CD4-positive, alpha-beta T cell treated with Interleukin-10 for 1 hour (primary cell): ENCODE measurements around the gene EMID1.
"Not testable (repeated sequence)": the region's sequence is repeated elsewhere in the genome, so short reads cannot be mapped to it uniquely, and the experiment has no call there.

Experiments
- DNase-seq: peaks from one replicate; pipeline ENCODE4 v3.0.0-alpha.2; 2020

The EMID1 gene

DNA sequence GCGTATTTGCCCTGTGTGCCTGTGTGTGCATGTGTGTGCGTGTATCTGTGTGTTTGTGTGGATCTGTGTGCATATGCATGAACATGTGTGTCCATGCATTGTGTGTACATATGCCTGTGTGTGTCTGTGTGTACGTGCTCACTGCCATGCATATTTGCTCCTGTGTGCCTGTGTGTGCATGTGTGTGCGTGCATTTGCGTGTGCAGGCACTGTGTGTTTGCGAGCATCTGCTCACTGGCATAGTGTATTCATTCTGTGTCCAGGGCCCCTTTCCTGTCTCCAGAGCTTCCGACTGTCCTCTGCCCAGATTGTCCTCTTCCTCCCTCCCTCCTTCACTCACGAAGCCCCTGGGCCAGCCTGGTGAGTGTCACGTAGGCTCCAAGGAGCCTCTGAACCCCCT is 5.8 kb downstream of the EMID1 start:
- no peak for DNase-seq

DNA sequence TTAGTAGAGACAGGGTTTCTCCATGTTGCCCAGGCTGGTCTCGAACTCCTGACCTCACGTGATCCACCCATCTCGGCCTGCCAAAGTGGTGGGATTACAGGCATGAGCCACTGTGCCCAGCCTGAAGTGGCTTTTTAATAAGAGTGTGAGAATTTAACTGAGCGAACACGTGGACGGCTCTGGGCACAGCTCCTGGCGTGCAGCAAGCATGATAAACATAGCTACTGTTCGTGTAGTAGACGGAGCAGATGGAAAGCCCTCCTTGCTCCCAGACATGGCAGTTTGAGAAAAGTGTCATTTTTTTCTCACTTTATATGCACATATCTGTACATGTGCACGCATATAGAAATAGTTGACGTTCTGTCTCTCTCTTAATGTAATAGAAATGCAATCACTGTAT is 7.0 kb downstream of the EMID1 start:
- no peak for DNase-seq

DNA sequence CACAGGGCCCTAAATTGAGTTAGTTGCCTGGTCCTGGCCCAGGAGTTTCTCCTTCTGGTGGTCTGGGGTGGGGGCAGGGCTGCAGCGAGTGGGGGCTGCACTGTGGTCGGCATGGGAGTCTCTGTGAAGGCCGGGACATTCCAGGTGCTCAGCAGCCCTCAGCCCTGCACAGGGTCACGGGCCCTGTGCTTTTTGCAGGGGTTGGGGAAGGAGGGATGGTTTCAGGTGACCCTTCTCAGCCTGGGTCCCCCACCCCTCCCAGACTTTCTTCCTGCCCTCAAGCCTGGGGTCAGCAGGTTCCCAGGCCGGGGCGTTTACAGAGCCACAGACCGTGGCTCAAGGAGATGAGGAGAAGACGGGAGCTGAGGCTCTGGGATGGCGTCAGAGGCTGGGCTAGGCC is 7.8 kb downstream of the EMID1 start:
- DNase-seq: no peak

GRCh38 chr22:29214232-29214631 is 8.5 kb downstream of the EMID1 start:
- DNase-seq: no peak

DNA sequence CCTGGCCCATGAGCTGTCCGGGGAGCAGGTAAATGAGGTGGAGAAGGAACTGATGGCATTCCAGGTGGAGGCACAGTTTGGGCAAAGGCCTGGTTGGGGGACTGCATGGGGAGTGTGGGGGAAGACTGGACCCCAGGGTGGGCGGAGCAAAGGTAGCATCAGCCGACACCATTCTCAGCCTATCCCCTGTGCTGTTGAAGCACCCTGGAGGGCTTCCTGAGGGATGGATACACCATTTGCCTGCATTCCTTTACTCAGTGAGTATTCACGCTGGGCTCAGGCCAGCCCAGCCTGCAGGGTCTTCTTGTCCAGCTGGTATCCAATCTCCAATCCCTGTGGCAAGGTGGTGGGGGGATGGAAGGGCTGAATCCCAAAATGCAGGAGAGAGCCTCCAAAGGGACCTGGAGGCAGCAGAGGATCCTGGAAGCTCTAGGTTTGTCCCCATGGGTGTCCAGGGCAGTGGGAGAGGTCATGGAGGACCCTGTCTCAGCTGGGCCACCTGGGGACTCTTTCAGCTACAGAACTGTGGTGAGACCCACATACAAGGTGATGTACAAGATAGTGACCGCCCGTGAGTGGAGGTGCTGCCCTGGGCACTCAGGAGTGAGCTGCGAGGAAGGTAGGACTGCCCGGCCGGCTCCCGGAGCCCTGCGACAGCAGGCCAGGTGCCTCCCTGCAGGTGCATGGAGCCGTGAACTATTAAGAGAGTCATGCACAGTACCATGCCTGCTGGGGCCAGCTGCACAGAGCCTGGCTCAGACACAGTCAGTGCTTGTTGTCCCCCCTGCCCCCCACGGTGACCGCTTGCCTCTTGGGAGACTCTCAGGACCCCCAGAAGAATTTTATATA is 9.5 kb downstream of the EMID1 start:
- DNase-seq: no peak

GRCh38 chr22:29216011-29216872 is 10.5 kb downstream of the EMID1 start:
- no peak for DNase-seq

GRCh38 chr22:29216873-29217666 is 11.4 kb downstream of the EMID1 start:
- no peak for DNase-seq

DNA sequence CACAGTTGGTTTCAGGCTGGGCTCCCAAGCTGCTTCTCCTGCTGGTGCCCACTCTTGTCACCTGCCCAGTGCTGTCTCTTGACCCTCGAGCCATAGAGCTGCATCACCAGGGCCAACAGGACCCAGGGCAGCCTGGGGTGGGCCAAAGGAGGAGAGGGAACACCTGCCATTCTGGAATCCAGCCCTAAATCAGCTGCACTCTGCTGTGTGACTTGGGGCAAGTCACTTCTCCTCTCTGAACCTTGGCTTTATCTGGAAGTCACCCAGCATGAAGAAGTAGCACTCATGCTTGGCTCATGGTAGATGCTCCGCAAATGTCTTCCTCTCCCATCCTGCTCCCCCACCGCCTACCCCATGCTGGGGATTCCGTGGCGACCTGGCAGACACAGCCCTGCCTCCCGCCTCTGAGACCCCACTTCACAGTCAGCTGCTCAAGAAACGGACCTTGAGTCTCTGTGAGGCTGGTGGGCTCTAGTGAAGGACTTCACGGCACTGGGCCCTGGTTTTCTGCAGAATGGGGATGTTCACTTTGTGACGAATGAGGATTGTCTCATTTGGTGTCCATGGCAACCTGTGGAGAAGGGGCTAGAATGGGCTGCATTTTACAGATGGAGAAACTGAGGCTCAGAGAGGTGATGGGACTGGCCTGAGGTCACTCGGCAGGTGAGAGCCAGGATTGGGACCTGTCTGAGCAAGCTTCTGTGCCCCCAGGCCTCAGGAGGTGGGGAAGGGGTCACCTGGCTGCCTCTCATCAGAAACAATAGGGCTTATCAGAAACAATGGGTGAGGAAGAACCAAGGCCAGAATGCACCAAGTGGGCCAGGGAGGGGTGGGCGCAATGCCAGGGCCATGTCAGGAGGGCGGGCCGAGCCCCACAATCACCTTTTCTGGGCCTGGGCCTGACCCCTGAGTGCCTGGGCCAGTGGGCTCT is 12.4 kb downstream of the EMID1 start:
- DNase-seq: no peak

DNA sequence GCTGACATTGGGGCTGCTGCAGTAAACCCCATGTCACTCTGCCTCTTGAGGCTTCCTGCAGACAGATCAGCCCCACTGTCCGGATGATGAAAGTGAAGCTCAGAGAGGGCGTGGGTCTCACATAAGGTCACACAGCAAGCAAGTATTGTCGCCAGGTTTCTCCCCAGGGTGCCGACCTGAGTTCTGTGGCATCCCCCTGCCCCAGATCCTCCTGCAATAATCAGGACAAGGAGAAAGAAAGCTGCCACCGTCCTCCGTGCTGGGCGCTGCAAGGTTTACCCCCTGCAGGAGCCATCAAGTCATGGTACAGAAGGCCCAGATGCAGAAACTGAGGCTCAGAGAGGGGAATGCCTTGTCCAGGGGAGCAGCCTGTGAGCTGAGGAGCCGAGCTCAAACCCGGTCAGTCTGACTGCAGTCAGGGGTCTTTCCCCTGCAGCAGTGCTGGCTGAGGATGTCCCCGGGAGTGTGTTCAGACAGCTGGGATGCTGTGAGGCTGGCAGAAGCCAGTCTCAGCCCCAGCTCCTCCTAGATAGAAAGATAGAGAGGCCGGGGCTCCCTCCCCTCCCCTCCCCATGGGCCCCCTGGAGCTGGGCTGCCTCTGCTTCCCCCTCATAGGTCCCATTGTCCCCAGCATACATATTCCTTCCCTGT is 13.2 kb downstream of the EMID1 start:
- no peak for DNase-seq

- not testable (repeated sequence) for DNase-seq
Observed at GRCh38 chr22:29219409-29219782, 13.7 kb downstream of the EMID1 start.

DNA sequence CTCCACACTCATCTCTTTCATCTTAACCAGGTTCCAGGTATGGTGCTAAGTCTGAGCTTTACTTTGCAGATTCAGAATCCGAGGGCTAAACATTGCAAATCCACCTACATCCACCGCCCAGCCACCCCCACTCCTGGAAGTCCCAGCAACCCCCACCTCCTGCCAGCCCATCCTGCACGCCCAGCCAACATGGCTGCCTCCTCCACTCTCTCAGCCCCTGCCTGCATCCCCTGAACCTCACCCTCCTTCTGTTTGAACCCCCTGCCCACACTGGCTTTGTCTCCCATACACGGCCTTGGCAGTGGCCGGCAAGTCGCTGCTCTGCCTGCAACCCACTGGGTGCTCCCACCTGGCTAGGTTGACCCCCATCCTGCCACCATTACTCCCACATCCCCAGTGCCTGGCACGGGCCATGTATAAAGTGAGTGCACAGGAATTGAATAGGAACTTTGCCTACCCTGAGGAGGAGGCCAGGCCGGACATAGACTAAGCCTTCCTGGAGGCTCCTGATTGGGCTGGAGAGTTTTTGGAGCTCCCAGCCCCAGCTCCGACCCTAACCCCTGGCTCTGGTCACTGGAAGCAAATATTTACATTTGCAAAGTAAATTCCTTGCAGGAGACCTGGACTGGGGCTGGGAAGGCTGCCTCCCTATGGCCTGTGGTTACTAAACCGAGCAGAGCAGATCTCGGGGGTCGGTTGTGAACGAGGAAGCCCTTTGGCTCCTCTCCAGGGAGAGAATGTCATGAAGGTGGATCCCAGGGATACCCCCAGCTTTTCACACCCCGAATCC is 14.4 kb downstream of the EMID1 start:
- DNase-seq: no peak

DNA sequence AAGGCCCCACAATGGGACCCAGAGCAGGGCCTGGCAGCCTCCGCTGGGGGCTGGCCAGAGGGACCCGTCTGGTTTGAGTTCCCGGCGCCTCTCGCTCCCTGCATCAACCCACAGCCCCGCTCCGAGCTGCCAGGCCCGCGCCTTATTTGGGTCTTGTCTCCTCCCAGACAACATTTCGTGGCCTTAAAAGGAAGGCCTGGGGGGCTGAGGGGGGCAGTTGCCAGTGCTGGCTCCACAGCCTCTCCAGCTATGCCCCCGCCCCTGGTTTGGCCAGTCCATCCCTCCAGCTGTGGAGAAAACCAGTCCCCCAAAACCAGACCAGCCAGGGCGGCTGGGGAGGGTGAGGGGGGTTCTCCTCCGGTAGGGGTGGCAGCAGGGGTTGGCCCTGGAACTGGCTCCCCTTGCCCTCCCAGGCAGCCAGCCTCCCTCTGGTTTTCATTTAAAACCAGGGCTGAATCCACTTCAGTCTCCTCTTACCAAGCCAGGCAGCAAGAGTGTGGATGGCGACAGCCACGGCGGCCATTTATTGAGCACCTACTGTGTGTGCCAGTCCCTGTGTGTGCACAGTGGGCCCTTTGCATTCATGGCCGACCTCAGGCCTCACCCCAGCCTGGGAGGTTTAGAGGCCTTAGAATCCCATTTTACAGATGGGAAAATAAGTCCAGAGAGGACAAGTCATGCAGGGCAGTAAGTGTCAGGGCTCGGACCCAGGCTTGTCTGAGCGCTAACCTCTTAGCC is 18.6 kb downstream of the EMID1 start:
- no peak for DNase-seq

DNA sequence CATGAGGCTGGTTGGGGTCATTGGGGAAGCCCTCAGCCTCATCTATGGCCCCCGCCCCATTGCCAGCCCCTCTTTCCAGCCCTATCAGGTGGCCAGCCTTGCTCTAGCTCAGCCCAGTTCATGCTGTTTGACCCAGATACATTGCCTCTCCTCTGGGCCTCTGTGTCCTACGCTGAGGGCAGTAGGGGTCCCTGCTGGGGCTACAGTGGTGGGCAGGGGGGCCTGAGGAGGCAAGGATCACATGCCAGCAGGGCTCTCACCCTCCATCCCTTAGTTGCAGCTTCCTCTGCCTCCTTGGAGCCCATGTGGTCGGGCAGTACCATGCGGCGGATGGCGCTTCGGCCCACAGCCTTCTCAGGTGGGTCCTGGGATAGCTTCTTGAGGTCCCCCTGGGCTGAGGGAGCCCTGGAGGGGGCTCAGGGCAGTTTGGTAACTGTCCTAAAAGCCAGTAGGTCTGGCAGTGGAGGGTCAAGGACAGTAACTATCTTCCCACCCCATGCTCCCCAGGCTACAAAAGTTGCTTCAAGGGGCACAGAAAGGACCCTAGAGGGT is 19.2 kb downstream of the EMID1 start:
- DNase-seq: no peak

DNA sequence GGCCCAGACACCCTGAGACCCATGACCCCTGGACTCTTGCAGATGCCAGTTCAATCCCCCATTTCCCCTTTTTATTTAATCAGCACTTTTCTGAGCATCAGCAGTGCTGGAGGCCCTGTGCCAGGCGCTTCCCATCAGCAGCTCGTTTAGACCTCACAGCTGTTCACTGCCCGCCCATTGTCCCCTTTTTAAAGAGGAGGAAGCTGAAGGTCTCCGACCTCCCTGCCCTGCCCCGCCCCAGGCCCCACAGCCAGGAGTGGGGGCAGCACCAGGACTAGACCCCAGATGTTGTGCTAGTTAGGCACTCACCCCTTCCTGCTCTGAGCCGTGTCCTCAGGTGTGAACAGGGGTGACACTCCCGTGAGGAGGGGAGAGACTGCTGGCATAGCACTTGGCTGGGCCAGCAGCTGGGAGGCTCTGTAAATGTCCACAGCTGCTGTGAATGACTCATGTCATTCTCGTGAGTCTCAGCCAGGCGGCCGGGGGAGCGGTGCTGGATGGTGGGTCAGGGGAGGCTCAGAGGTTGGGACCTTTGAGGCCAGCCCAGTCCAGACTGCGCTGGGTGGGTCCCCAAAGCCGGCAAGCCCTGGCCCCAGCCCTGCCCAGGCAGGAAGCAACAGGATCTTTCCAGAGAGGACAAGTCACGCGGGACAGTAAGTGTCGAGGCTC is 19.9 kb downstream of the EMID1 start:
- DNase-seq: no peak

DNA sequence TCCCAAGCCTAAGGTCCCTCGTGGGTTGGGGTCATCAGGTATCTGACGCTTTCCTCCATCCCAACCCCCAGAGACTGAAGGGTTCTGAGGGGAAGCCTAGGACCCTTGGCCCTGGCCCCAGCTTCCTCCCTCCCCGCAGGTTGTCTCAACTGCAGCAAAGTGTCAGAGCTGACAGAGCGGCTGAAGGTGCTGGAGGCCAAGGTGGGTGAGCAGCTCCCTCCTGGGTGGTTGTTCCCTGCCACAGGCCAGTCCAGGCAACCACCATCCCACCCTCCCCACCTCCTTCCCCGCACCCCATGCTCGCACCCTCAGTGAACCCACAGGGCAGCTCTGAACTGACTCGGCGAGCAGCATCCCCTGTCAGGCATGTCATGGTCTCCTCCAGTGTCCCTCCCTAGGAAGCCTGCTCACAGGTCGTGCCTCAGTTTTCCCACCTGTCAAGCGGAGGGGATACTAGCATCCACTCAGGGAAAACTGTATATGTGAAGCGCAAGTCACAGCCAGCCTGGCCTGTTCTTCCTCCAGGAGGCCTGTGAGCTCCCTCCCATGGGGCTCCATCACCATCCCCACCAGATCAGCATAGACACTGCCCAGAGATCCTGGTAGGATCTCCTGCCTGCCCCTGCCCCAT is 20.8 kb downstream of the EMID1 start:
- DNase-seq: no peak

DNA sequence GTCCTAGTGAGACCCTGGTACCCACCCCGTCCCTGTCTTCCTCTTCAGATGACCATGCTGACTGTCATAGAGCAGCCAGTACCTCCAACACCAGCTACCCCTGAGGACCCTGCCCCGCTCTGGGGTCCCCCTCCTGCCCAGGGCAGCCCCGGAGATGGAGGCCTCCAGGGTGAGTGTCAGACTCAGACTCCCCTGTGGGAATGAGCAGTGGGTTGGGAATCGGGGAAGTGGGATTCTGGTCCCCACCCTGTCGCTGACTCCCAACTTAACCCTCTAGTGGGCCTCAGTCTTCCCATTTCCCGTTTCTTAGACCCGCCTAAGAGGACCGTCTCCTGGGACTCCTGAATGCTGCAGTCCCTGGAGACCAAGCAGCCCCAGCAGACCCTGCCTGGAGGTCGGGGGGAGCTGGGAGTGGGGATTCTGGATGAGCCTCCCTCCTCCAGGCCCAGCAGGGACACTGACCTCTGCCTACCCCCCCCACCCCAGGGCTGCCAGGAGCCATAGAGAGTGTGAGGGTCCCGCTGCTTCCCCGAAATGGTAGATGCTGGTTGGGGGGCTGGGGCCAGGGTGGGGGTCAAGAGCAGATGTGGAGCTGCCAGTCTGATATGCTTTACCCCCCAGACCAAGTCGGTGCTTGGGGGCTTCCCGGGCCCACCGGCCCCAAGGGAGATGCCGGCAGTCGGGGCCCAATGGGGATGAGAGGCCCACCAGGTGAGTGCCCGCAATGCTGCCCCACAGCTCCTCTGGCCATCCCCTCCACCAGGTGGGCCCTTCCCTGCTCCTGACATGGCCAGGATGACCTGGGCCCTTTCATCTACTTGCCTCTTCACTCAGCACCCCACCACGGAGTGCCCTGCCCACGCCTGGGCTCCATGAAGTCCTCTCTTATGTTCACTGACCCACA is 25.5 kb downstream of the EMID1 start:
- DNase-seq: no peak
